GM23338 (cell line): ENCODE data around the gene CEP350. TPM values are rescaled to one million over a fixed set of nuclear protein-coding genes. Genes with fewer than 3 reads are reported as not detected.

Source experiments
- ATAC-seq: fragments of 200-7000 bp; cut with Tn5 transposase; 3 replicates; pipeline ENCODE4 v1.9.1; 2020
- DNase-seq: peaks from one replicate; pipeline ENCODE4 v3.0.0-alpha.2; 2015; ENCODE audit warnings: low spot score
- H2AFZ ChIP-seq: fragments of 200-600 bp; sonication (generic); 2 replicates; pipeline ENCODE4 v1.8.0; 2016; ENCODE audit warnings: antibody characterized with exemption, mild to moderate bottlenecking, moderate library complexity
- H3F3A ChIP-seq: fragments of 200-600 bp; sonication (generic); replicated peaks from 2 replicates; pipeline ENCODE4 v1.8.0; 2017; ENCODE audit warnings: antibody characterized with exemption, mixed run types, low read depth
- H3K27ac ChIP-seq: fragments of 200-600 bp; sonication (generic); 2 replicates; pipeline ENCODE4 v1.6.1; 2016; ENCODE audit warnings: low read depth
- H3K27me3 ChIP-seq: fragments of 200-600 bp; sonication (generic); 2 replicates; pipeline ENCODE4 v1.8.0; 2016; ENCODE audit warnings: mild to moderate bottlenecking, mixed run types, moderate library complexity; ENCODE audit not compliant: insufficient read depth
- H3K36me3 ChIP-seq: fragments of 200-600 bp; sonication (generic); 2 replicates; pipeline ENCODE4 v1.8.0; 2016; ENCODE audit warnings: mild to moderate bottlenecking; ENCODE audit not compliant: insufficient read depth
- H3K4me1 ChIP-seq: fragments of 200-600 bp; sonication (generic); 2 replicates; pipeline ENCODE4 v1.8.0; 2016; ENCODE audit warnings: mild to moderate bottlenecking, moderate library complexity; ENCODE audit not compliant: insufficient read depth
- H3K4me2 ChIP-seq: fragments of 200-600 bp; sonication (generic); 2 replicates; pipeline ENCODE4 v1.7.1; 2017; ENCODE audit warnings: mixed run types
- H3K4me3 ChIP-seq: fragments of 200-600 bp; sonication (generic); 2 replicates; pipeline ENCODE4 v1.6.1; 2016; ENCODE audit warnings: mixed run types
- H3K79me2 ChIP-seq: fragments of 200-600 bp; sonication (generic); replicated peaks from 2 replicates; pipeline ENCODE4 v1.8.0; 2017; ENCODE audit warnings: mild to moderate bottlenecking; ENCODE audit not compliant: insufficient read depth
- H3K9me2 ChIP-seq: fragments of 200-600 bp; sonication (generic); 2 replicates; pipeline ENCODE4 v1.8.0; 2017; ENCODE audit not compliant: insufficient read depth
- H4K20me1 ChIP-seq: fragments of 200-600 bp; sonication (generic); replicated peaks from 2 replicates; pipeline ENCODE4 v1.8.0; 2017; ENCODE audit warnings: mild to moderate bottlenecking; ENCODE audit not compliant: insufficient read depth
- H3K27ac Mint-ChIP-seq: 2 replicates; pipeline ENCODE4 v1.8.0; 2020; ENCODE audit warnings: inconsistent platforms, mild to moderate bottlenecking, moderate library complexity, mixed read lengths
- H3K27me3 Mint-ChIP-seq: 3 replicates; pipeline ENCODE4 v1.8.0; 2022; ENCODE audit warnings: low read depth, mild to moderate bottlenecking, moderate library complexity, mixed read lengths, inconsistent platforms; ENCODE audit not compliant: insufficient read depth, poor library complexity
- H3K36me3 Mint-ChIP-seq: 3 replicates; pipeline ENCODE4 v1.8.0; 2021; ENCODE audit warnings: low read depth, mild to moderate bottlenecking, inconsistent platforms, moderate library complexity, mixed read lengths
- H3K4me1 Mint-ChIP-seq: 3 replicates; pipeline ENCODE4 v1.8.0; 2020; ENCODE audit warnings: mild to moderate bottlenecking, inconsistent platforms, mixed read lengths
- H3K4me3 Mint-ChIP-seq: 3 replicates; pipeline ENCODE4 v1.8.0; 2021; ENCODE audit warnings: moderate library complexity, mild to moderate bottlenecking, inconsistent platforms, mixed read lengths
- H3K9me3 Mint-ChIP-seq: 3 replicates; pipeline ENCODE4 v1.8.0; 2020; ENCODE audit warnings: moderate library complexity, mild to moderate bottlenecking, inconsistent platforms, mixed read lengths
- CREB1 ChIP-seq: fragments of 250-450 bp; sonication (Bioruptor Pico); IDR thresholded peaks from 2 replicates; pipeline ENCODE4 v1.5.0; 2020; ENCODE audit warnings: low read depth, mild to moderate bottlenecking, moderate library complexity
- CTCF ChIP-seq, 2 experiments: fragments of 200-600 bp in 1 of 2; sonication (generic) in 1 of 2; conservative IDR thresholded peaks; 2 replicates each; pipeline versions ENCODE4 v1.5.1 to v1.6.1; 2016 to 2017; ENCODE audit warnings: antibody characterized with exemption in 2 of 2, low read depth in 2 of 2, mild to moderate bottlenecking in 2 of 2, moderate library complexity in 1 of 2
- ETS1 ChIP-seq: IDR thresholded peaks from 2 replicates; pipeline ENCODE4 v1.6.1; 2016; ENCODE audit warnings: antibody characterized with exemption
- EZH2 ChIP-seq: fragments of 200-600 bp; sonication (generic); IDR thresholded peaks from one replicate; pipeline ENCODE4 v1.8.0; 2017; ENCODE audit warnings: antibody characterized with exemption, mild to moderate bottlenecking, low read depth; ENCODE audit not compliant: unreplicated experiment
- EZH2phosphoT487 ChIP-seq: fragments of 200-600 bp; sonication (generic); IDR thresholded peaks from one replicate; pipeline ENCODE4 v1.8.1; 2018; ENCODE audit warnings: antibody characterized with exemption; ENCODE audit not compliant: unreplicated experiment
- JUNB ChIP-seq: IDR thresholded peaks from one replicate; pipeline ENCODE4 v1.6.1; 2016; ENCODE audit warnings: antibody characterized with exemption; ENCODE audit not compliant: unreplicated experiment
- NANOG ChIP-seq: IDR thresholded peaks from 2 replicates; pipeline ENCODE4 v1.6.1; 2016; ENCODE audit warnings: antibody characterized with exemption, borderline replicate concordance
- POLR2AphosphoS5 ChIP-seq: IDR thresholded peaks from 2 replicates; pipeline ENCODE4 v1.6.1; 2016; ENCODE audit warnings: antibody characterized with exemption, low read depth
- REST ChIP-seq: IDR thresholded peaks from one replicate; pipeline ENCODE4 v1.6.1; 2018; ENCODE audit warnings: antibody characterized with exemption; ENCODE audit not compliant: unreplicated experiment
- STAT1 ChIP-seq: IDR thresholded peaks from one replicate; pipeline ENCODE4 v1.6.1; 2016; ENCODE audit warnings: antibody characterized with exemption; ENCODE audit not compliant: unreplicated experiment
- ZNF114 ChIP-seq: fragments of 250-450 bp; sonication (Bioruptor Pico); IDR thresholded peaks from 2 replicates; pipeline ENCODE4 v1.5.0; 2020; ENCODE audit warnings: mild to moderate bottlenecking, moderate library complexity
- ZNF331 ChIP-seq: fragments of 250-450 bp; sonication (Bioruptor Pico); IDR thresholded peaks from 2 replicates; pipeline ENCODE4 v1.5.0; 2020; ENCODE audit warnings: low read depth, mild to moderate bottlenecking, moderate library complexity
- ZNF462 ChIP-seq: fragments of 250-450 bp; sonication (Bioruptor Pico); IDR thresholded peaks from 2 replicates; pipeline ENCODE4 v1.5.0; 2020; ENCODE audit warnings: mild to moderate bottlenecking, moderate library complexity
- polyA plus RNA-seq: library from polyadenylated mRNA; unstranded; fragments of >200 nt; fragmentation: Nextera tagmentation; extraction: Ambion mirVana; gene quantifications from 2 replicates; pipeline ENCODE4 v1.2.1, GENCODE V29; 2016
- total RNA-seq: library from RNA; depleted of rRNA; stranded (reverse); fragments of >200 nt; shearing (Covaris generic); gene quantifications from 2 replicates; pipeline ENCODE4 v1.2.3, GENCODE V29; 2014

CEP350 gene
- total and polyA plus RNA-seq, 2 experiments from 2014 or later, result 23.4 to 36.8 TPM

GRCh38 chr1:180157576-180158057 is 203.0 kb downstream of the CEP350 start:
- Mint-ChIP-seq H3K9me3 (no peaks in the 10 kb centered on the region), H3K4me3 (no peak overlapping the region), H3K36me3 (no peaks in the 10 kb centered on the region; the same call in 2 of the 3 replicates), H3K27me3 (peaks cover 18% of the 10 kb centered on the region), H3K27ac (no peak overlapping the region), H3K4me1 (peaks cover 35% of the 10 kb centered on the region)
- peaks cover 30% of the 10 kb centered on the region for H3K27me3 ChIP-seq
- H3K4me2 ChIP-seq, result no peak overlapping the region
- H3K4me1 ChIP-seq, result peaks cover 36% of the 10 kb centered on the region
- H3K27ac ChIP-seq, result no peak overlapping the region
- H4K20me1 ChIP-seq, result peaks cover 50% of the 10 kb centered on the region
- no peak overlapping the region for H2AFZ ChIP-seq
- peaks cover 55% of the 10 kb centered on the region for H3K79me2 ChIP-seq
- no peaks in the 10 kb centered on the region; the same call in 1 of the 2 replicates for H3K9me2 ChIP-seq
- no peaks in the 10 kb centered on the region; the same call in 1 of the 2 replicates for H3F3A ChIP-seq
- H3K36me3 ChIP-seq, result no peaks in the 10 kb centered on the region
- ATAC-seq (no peak), DNase-seq (peak; percentile 31)
- TF ChIP-seq STAT1 (no peak), ZNF114 (CRISPR knock-in tag) (no peak), POLR2AphosphoS5 (no peak), CTCF (conservative IDR thresholded peaks at IDR 0.05; ENCODE audit: low read depth in 2 of 2) (no peak), ZNF462 (CRISPR knock-in tag) (no peak), NANOG (no peak), REST (no peak), EZH2 (no peak), JUNB (no peak), EZH2phosphoT487 (no peak), ETS1 (no peak), CREB1 (CRISPR knock-in tag) (no peak), ZNF331 (CRISPR knock-in tag) (no peak)
- no peak overlapping the region for H3K4me3 ChIP-seq
